ENCODE data around the gene OR2A2. TPM values are rescaled to one million over a fixed set of nuclear protein-coding genes. Genes with fewer than 3 reads are reported as not detected.

OR2A2 gene
- total and polyA plus RNA-seq, 7 experiments from 2014 or later = not detected

Other genes with a start within 250 kb of the OR2A2 start
- 10 to 100 TPM; 10.5 to 19.4 (median 13.8) TPM for gene TCAF1, start 207.4 kb upstream of the OR2A2 start, total RNA-seq
- gene TCAF1, start 207.4 kb upstream of the OR2A2 start, polyA plus RNA-seq = 1 to 10 TPM; 6.8 to 8.6 TPM
- gene OR2F2, start 174.3 kb upstream of the OR2A2 start, total RNA-seq = not detected
- not detected for gene OR2F2, start 174.3 kb upstream of the OR2A2 start, polyA plus RNA-seq
- not detected for gene OR2F1, start 154.7 kb upstream of the OR2A2 start, total RNA-seq
- gene OR2F1, start 154.7 kb upstream of the OR2A2 start, polyA plus RNA-seq = not detected
- gene OR6B1, start 109.3 kb upstream of the OR2A2 start, total RNA-seq = not detected
- gene OR6B1, start 109.3 kb upstream of the OR2A2 start, polyA plus RNA-seq = not detected
- gene OR2A5, start 60.6 kb upstream of the OR2A2 start, total RNA-seq = not detected
- not detected for gene OR2A5, start 60.6 kb upstream of the OR2A2 start, polyA plus RNA-seq
- gene OR2A25, start 39.8 kb upstream of the OR2A2 start, total RNA-seq = not detected
- gene OR2A25, start 39.8 kb upstream of the OR2A2 start, polyA plus RNA-seq = not detected
- gene OR2A12, start 23.3 kb upstream of the OR2A2 start, total RNA-seq = not detected
- gene OR2A12, start 23.3 kb upstream of the OR2A2 start, polyA plus RNA-seq = not detected
- not detected for gene OR2A14, start 13.6 kb downstream of the OR2A2 start, total RNA-seq
- not detected for gene OR2A14, start 13.6 kb downstream of the OR2A2 start, polyA plus RNA-seq
- 1 to 10 TPM in 4 of 5 experiments, not detected in 1; 1.2 to 6.0 (median 3.4) TPM for gene CTAGE4, start 73.9 kb downstream of the OR2A2 start, total RNA-seq
- under 1 TPM in 1 of 2 donors, not detected in 1; 0.29 TPM for gene CTAGE4, start 73.9 kb downstream of the OR2A2 start, polyA plus RNA-seq
- 1 to 10 TPM in 4 of 5 experiments, under 1 TPM in 1; 0.34 to 4.4 (median 2.5) TPM for gene ARHGEF35, start 86.2 kb downstream of the OR2A2 start, total RNA-seq
- 1 to 10 TPM; 1.7 to 2.1 TPM for gene ARHGEF35, start 86.2 kb downstream of the OR2A2 start, polyA plus RNA-seq
- gene OR2A42, start 130.0 kb downstream of the OR2A2 start, total RNA-seq = under 1 TPM in 3 of 5 experiments, not detected in 2; 0.07 to 0.22 (median 0.13) TPM
- gene OR2A42, start 130.0 kb downstream of the OR2A2 start, polyA plus RNA-seq = not detected
- 1 to 10 TPM; 1.7 to 7.5 (median 4.5) TPM for gene OR2A7, start 155.2 kb downstream of the OR2A2 start, total RNA-seq
- gene OR2A7, start 155.2 kb downstream of the OR2A2 start, polyA plus RNA-seq = under 1 TPM; 0.31 to 0.52 TPM
- gene CTAGE8, start 159.7 kb downstream of the OR2A2 start, total RNA-seq = under 1 TPM in 4 of 5 experiments, not detected in 1; 0.51 to 0.75 (median 0.55) TPM
- under 1 TPM in 1 of 2 donors, not detected in 1; 0.52 TPM for gene CTAGE8, start 159.7 kb downstream of the OR2A2 start, polyA plus RNA-seq
- gene OR2A1, start 202.8 kb downstream of the OR2A2 start, total RNA-seq = under 1 TPM in 3 of 5 experiments, not detected in 2; 0.05 to 0.19 (median 0.12) TPM
- 1 to 10 TPM in 1 of 2 donors, under 1 TPM in 1; 0.11 to 1.0 TPM for gene OR2A1, start 202.8 kb downstream of the OR2A2 start, polyA plus RNA-seq
- 10 to 100 TPM in 1 of 5 experiments, 1 to 10 TPM in 4; 5.1 to 11.4 (median 7.3) TPM for gene ARHGEF5, start 245.8 kb downstream of the OR2A2 start, total RNA-seq
- gene ARHGEF5, start 245.8 kb downstream of the OR2A2 start, polyA plus RNA-seq = 1 to 10 TPM; 2.0 to 5.0 TPM